Esophagus squamous epithelium (tissue), 4 donors: ENCODE results near the gene SEMA3F.

ENCODE experiments used
- CTCF ChIP-seq, 6 experiments: fragments of 450-650 bp in 4 of 6; fragments of 200-600 bp in 2 of 6; sonication (generic) in 2 of 6; IDR thresholded peaks; one replicate each; pipeline ENCODE4 v1.5.1; 2016 to 2019; ENCODE audit warnings: antibody characterized with exemption in 6 of 6, mild to moderate bottlenecking in 4 of 6, moderate library complexity in 4 of 6
- POLR2A ChIP-seq, 4 donors: fragments of 450-650 bp; IDR thresholded peaks; one replicate each; pipeline ENCODE4 v1.6.1; 2017; ENCODE audit warnings: antibody characterized with exemption in 4 of 4, mild to moderate bottlenecking in 4 of 4, moderate library complexity in 3 of 4

GRCh38 chr3:50237133-50237651 is 82.1 kb downstream of the SEMA3F start:
- no peak for TF ChIP-seq POLR2A (IDR thresholded peaks at IDR 0.05)
- no peak for TF ChIP-seq CTCF (IDR thresholded peaks at IDR 0.05)
